Esophagus squamous epithelium (tissue), 5 donors: Measurements from ENCODE around the gene SLU7. TPM values are rescaled to one million over a fixed set of nuclear protein-coding genes. Genes with fewer than 3 reads are reported as not detected.

Experiments used
- DNase-seq: peaks from one replicate; lab custom pipeline; 2025; lab: John Stamatoyannopoulos, UW
- H3K27ac ChIP-seq, 4 donors: fragments of 200-600 bp; sonication (generic); one replicate each; pipeline ENCODE4 v1.5.1; 2016 to 2019; ENCODE audit warnings: mild to moderate bottlenecking in 1 of 4
- H3K27me3 ChIP-seq, 4 donors: fragments of 200-600 bp; sonication (generic); 1 replicate in 3 of 4; 2 replicates in 1 of 4; pipeline versions ENCODE4 v1.5.1 to v1.6.0; 2017 to 2021; ENCODE audit warnings: antibody characterized with exemption in 1 of 4
- H3K36me3 ChIP-seq, 3 donors: fragments of 200-600 bp; sonication (generic); one replicate each; pipeline ENCODE4 v1.5.1; 2016 to 2019
- H3K4me1 ChIP-seq, 3 donors: fragments of 200-600 bp; sonication (generic); one replicate each; pipeline ENCODE4 v1.5.1; 2017 to 2019
- H3K4me3 ChIP-seq, 4 donors: fragments of 200-600 bp; sonication (generic); 1 replicate in 3 of 4; 2 replicates in 1 of 4; pipeline ENCODE4 v1.5.1; 2016 to 2019; ENCODE audit warnings: mild to moderate bottlenecking in 2 of 4, moderate library complexity in 1 of 4
- H3K9me3 ChIP-seq, 3 donors: fragments of 200-600 bp; sonication (generic); one replicate each; pipeline ENCODE4 v1.5.1; 2016 to 2019
- POLR2A ChIP-seq, 4 donors: fragments of 450-650 bp; IDR thresholded peaks; one replicate each; pipeline ENCODE4 v1.6.1; 2017; ENCODE audit warnings: antibody characterized with exemption in 4 of 4, mild to moderate bottlenecking in 4 of 4, moderate library complexity in 3 of 4
- WGBS, 2 donors: methylation state at CpG; one replicate each; pipeline ENCODE4 v1.1.5; 2018; 5-methylcytosine and 5-hydroxymethylcytosine counted together
- intact Hi-C: fragments of 100-400 bp; cut with DNase I; formaldehyde crosslinking; loops from one replicate; pipeline ENCODE4 v1.15.0; 2022
- total RNA-seq, 4 donors: library from RNA; depleted of rRNA; stranded (reverse); fragments of >200 nt; gene quantifications; one replicate each; pipeline ENCODE4 v1.1.0, GENCODE V29; 2016
- TF ChIP-seq, protein P1 (sequence below), 6 experiments: fragments of 450-650 bp in 4 of 6; fragments of 200-600 bp in 2 of 6; sonication (generic) in 2 of 6; IDR thresholded peaks; one replicate each; pipeline ENCODE4 v1.5.1; 2016 to 2019; ENCODE audit warnings: antibody characterized with exemption in 6 of 6, mild to moderate bottlenecking in 4 of 6, moderate library complexity in 4 of 6
- donor health status: DM: yes; HTN: yes; CAD: no.

Gene SLU7
- total RNA-seq, 4 donors from 2014 or later: 31.9 to 70.2 (median 45.1) TPM

DNA sequence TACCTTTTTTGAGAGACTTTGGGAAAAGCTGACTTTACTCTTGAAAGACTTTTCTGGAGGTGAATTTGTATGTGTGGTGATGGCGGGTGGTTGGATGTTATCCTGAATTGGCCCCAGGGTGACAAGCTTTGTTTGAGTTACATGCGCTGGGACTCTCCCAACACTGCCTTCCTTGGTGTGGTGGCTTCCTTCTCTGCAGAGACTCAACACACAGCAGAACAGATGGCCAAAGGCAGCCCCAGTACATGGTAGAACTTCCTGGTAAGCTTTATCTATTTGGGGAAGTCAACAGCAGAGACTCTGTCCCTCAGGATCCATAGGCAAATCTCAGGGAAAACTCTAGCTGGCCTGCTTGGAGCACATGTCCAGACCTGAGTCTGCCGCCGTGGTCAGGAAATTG, 66.6 kb downstream of the SLU7 start:
- DNase-seq: no peak
- H3K27ac ChIP-seq: no peak overlapping the region
- no peaks in the 10 kb centered on the region for H3K27me3 ChIP-seq
- H3K9me3 ChIP-seq: no peaks in the 10 kb centered on the region
- H3K4me3 ChIP-seq: no peak overlapping the region
- no peak for TF ChIP-seq POLR2A (IDR thresholded peaks at IDR 0.05)
- TF ChIP-seq, protein P1, sequence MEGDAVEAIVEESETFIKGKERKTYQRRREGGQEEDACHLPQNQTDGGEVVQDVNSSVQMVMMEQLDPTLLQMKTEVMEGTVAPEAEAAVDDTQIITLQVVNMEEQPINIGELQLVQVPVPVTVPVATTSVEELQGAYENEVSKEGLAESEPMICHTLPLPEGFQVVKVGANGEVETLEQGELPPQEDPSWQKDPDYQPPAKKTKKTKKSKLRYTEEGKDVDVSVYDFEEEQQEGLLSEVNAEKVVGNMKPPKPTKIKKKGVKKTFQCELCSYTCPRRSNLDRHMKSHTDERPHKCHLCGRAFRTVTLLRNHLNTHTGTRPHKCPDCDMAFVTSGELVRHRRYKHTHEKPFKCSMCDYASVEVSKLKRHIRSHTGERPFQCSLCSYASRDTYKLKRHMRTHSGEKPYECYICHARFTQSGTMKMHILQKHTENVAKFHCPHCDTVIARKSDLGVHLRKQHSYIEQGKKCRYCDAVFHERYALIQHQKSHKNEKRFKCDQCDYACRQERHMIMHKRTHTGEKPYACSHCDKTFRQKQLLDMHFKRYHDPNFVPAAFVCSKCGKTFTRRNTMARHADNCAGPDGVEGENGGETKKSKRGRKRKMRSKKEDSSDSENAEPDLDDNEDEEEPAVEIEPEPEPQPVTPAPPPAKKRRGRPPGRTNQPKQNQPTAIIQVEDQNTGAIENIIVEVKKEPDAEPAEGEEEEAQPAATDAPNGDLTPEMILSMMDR (IDR thresholded peaks at IDR 0.05): no peak
- WGBS, 2 donors: 79% methylated on average over 3 to 4 of the region's 4 CpGs
- intact Hi-C loops: no loop called here
- H3K4me1 ChIP-seq: peaks cover 0 to 12% (median 3%) of the 10 kb centered on the region in 3 donors
- no peaks in the 10 kb centered on the region for H3K36me3 ChIP-seq

Other genes starting within 250 kb of the SLU7 start
- gene FABP6, start 189.6 kb downstream of the SLU7 start, total RNA-seq: 1 to 10 TPM in 1 of 4 donors, not detected in 3; 7.2 TPM
- gene CCNJL, start 106.5 kb downstream of the SLU7 start, total RNA-seq: 1 to 10 TPM in 2 of 4 donors, under 1 TPM in 2; 0.04 to 3.0 (median 0.74) TPM
- gene C1QTNF2, start 48.5 kb downstream of the SLU7 start, total RNA-seq: under 1 TPM; 0.23 to 0.95 (median 0.62) TPM
- 1 to 10 TPM in 3 of 4 donors, under 1 TPM in 1; 0.87 to 3.2 (median 1.8) TPM for gene FAM200C, start 19.0 kb downstream of the SLU7 start, total RNA-seq
- 100 to 1,000 TPM in 1 of 4 donors, 10 to 100 TPM in 3; 89.6 to 134 (median 90.1) TPM for gene PTTG1, start 2.8 kb upstream of the SLU7 start, total RNA-seq